ENCODE data around the gene KCNK1. TPM values are rescaled to one million over a fixed set of nuclear protein-coding genes. Genes with fewer than 3 reads are reported as not detected.

KCNK1 gene
- total and polyA plus RNA-seq, 2 experiments from 2014 or later: 1.8 to 8.5 TPM

DNA sequence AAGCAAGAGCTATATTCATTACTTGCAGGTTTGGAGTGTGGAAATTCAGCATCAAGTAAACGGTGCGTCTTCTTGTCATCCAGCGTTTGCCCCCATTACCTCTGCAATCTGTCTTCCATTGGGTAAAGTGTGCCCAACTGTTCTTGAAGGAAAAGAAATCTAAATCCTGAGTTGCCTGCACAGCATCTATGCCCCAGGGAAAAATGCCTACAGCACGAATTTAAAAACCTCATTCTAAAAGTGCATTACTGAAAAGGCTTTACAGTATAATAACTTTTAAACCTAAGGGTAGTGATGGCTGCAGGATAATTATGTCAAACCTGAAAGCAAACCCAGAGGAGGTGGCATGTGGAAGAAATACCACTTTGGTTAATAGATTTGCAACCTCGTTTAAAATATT is 37.2 kb downstream of the KCNK1 start:
- no peaks in the 10 kb centered on the region for H3K36me3 ChIP-seq
- H3K27ac ChIP-seq: no peak overlapping the region
- no peak for DNase-seq (ENCODE audit: low read depth in 1 of 2, low spot score in 1 of 2)
- no peaks in the 10 kb centered on the region for H3K9me3 ChIP-seq (ENCODE audit: low read depth)
- H3K4me1 ChIP-seq (ENCODE audit: low read depth): peaks cover 3% of the 10 kb centered on the region
- H3K27me3 ChIP-seq: no peaks in the 10 kb centered on the region
- TF ChIP-seq, protein P1, sequence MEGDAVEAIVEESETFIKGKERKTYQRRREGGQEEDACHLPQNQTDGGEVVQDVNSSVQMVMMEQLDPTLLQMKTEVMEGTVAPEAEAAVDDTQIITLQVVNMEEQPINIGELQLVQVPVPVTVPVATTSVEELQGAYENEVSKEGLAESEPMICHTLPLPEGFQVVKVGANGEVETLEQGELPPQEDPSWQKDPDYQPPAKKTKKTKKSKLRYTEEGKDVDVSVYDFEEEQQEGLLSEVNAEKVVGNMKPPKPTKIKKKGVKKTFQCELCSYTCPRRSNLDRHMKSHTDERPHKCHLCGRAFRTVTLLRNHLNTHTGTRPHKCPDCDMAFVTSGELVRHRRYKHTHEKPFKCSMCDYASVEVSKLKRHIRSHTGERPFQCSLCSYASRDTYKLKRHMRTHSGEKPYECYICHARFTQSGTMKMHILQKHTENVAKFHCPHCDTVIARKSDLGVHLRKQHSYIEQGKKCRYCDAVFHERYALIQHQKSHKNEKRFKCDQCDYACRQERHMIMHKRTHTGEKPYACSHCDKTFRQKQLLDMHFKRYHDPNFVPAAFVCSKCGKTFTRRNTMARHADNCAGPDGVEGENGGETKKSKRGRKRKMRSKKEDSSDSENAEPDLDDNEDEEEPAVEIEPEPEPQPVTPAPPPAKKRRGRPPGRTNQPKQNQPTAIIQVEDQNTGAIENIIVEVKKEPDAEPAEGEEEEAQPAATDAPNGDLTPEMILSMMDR (IDR thresholded peaks at IDR 0.05; ENCODE audit: low read depth, low read length): no peak
- H3K4me3 ChIP-seq: no peak overlapping the region

DNA sequence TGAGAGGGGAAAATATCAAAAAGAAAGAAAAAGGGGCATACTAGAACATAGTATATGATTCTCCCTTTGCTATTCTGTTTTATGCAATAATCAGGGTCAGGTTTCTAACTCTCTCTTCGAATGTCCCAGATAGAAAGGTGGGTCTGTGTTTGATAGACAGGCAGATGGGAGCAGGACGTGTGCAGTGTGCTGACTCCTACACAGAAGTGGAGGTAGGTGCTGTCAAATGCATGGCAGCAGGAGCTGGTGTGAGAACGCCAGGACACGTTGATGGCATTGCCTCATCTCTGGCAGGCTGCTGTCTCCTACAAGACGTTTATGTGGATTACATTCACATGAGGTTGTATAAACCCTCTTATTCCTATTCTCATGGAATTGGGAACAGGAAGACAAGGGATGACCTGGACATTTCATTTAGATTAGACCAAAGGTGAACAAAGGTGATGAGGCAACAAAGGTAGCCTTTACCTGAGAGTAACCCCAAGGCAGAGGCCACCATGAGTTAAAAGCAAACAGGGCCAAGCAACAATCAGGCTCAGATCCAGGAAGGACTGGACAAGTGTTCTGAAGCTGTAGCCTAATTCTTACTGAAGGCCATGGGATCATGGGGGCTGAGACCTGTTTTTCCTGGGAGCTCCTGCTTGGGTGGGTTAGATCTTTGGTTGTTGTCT is 37.8 kb downstream of the KCNK1 start:
- Histone ChIP-seq H3K27ac (no peak overlapping the region), H3K9me3 (ENCODE audit: low read depth) (no peaks in the 10 kb centered on the region), H3K4me1 (ENCODE audit: low read depth) (peaks cover 10% of the 10 kb centered on the region), H3K4me3 (no peak overlapping the region), H3K27me3 (no peaks in the 10 kb centered on the region), H3K36me3 (no peaks in the 10 kb centered on the region)
- TF ChIP-seq, protein P1 (IDR thresholded peaks at IDR 0.05; ENCODE audit: low read depth, low read length): no peak
- DNase-seq (ENCODE audit: low read depth in 1 of 2, low spot score in 1 of 2): no peak

DNA sequence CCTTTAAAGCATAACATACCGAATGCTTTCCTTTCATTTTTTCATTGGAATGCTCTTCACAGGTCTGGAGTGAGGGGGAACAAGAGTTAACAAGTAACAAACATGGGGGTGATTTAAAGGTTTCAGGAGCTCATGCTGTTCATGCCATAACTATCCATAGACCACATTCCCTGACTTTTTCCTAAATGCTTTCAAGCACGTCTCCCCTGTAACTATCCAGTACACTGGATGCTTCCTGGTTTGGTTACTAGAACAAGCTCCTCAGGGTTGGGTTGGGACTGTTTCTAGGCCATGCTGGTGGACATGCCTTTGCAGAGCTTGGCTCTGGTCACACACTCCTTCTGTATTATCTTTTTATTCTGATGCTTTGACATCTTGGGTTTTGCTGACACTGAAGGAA is 38.6 kb downstream of the KCNK1 start:
- Histone ChIP-seq H3K4me3 (no peak overlapping the region), H3K27me3 (no peaks in the 10 kb centered on the region), H3K36me3 (no peaks in the 10 kb centered on the region), H3K9me3 (ENCODE audit: low read depth) (no peaks in the 10 kb centered on the region), H3K27ac (no peak overlapping the region), H3K4me1 (ENCODE audit: low read depth) (peaks cover 10% of the 10 kb centered on the region)
- DNase-seq (ENCODE audit: low read depth in 1 of 2, low spot score in 1 of 2): no peak
- TF ChIP-seq, protein P1 (IDR thresholded peaks at IDR 0.05; ENCODE audit: low read depth, low read length): no peak

DNA sequence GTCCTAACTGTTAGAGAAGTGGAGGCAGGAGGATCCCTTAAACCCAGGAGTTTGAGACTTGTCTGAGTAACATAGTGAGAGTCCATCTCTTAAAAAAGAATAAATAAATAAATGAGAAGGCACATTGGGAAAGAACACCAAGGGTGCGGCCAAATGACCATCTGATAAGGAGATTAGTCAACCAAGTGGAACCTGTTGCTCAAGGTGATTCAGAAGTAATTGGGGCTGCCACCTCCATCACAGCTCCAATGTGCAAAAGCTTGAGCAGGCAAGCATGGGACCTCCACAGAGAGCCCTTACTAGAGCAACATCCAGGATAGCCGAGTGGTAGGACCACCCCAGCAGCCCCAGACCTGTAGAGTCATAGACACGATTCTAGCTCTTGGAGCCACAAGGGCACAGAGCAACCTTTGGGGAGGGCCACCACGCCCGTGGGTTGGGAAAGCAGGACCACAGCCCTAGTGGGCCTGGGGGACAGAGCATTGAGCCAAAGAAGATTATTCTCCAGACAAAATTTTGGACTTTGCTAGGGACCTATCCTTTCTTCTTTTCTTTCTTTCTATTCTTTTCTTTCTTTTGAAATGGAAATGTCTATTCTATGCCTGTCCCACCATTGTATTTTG is 40.9 kb downstream of the KCNK1 start:
- Histone ChIP-seq H3K9me3 (ENCODE audit: low read depth) (no peaks in the 10 kb centered on the region), H3K27ac (no peak overlapping the region), H3K27me3 (no peaks in the 10 kb centered on the region), H3K36me3 (no peaks in the 10 kb centered on the region), H3K4me3 (no peak overlapping the region), H3K4me1 (ENCODE audit: low read depth) (peaks cover 17% of the 10 kb centered on the region)
- TF ChIP-seq, protein P1 (IDR thresholded peaks at IDR 0.05; ENCODE audit: low read depth, low read length): no peak
- no peak for DNase-seq (ENCODE audit: low read depth in 1 of 2, low spot score in 1 of 2)

DNA sequence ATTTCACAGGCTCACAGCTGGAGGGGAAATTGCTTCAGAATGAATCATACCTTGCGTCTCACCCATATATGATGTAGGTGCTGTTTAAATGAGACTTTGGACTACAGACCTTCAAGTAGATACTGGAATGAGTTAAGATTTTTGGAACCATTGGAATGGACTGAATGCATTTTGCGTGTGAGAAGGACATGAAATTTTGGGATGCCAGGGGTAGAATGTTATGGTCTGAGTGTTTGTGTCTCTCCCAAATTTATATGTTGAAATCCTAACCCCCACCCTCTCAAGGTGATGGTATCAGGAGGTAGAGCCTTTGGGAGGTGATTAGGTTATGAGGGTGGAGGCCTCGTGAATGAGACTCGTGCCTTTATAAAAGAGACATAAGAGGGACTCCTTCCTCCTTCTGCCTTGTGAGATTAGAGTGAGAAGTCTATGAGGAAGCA is 41.4 kb downstream of the KCNK1 start:
- TF ChIP-seq, protein P1 (IDR thresholded peaks at IDR 0.05; ENCODE audit: low read depth, low read length): no peak

More for the DNA sequence above, 41.4 kb downstream of the KCNK1 start:
- Histone ChIP-seq H3K4me1 (ENCODE audit: low read depth) (peaks cover 17% of the 10 kb centered on the region), H3K27me3 (no peaks in the 10 kb centered on the region), H3K9me3 (ENCODE audit: low read depth) (no peaks in the 10 kb centered on the region), H3K27ac (no peak overlapping the region), H3K36me3 (no peaks in the 10 kb centered on the region), H3K4me3 (no peak overlapping the region)
- DNase-seq (ENCODE audit: low read depth in 1 of 2, low spot score in 1 of 2): peak in 1 of 2 donors; percentile 8

All from cardiac muscle cell (in vitro differentiated cells and primary cell).